G401.6 (cell line): Measurements from ENCODE around the gene CTCF.
"Not testable (repeated sequence)": the region's sequence is repeated elsewhere in the genome, so short reads cannot be mapped to it uniquely, and the experiment has no call there.

ENCODE experiments used
- FAIRE-seq: peaks from 2 replicates; lab custom pipeline; 2012; peaks lifted over from hg19 to GRCh38; lab: Jason Lieb, UNC

The CTCF gene

DNA sequence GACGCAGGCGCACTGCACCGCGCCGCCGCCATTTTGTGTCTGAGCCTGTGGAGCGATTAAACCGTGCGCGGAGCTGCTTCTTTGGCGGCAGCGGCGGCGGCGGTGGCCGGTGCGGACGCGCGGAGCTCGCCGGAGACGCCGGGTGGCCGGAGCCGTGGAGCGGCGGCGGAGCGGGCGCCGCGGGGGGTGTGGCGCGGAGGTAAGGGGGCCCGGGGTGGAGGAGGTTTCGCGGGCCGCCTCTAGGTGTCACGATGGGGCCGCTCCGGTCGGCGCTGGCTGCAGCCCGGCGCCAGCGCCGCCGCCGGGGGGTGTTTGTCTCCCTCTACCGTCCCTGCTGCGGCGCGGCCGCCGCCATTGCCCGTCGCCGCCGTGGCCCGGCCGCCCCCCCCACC, at the start of gene CTCF:
Gene CTCF, plus strand, starts transcription at position 1 of the 392 bp plus-strand sequence. CDS start 48,307 bp downstream, outside the sequence.
- no peak for FAIRE-seq

- FAIRE-seq, result not testable (repeated sequence)
These were observed 48.4 kb upstream of the CTCF start for GRCh38 chr16:67513892-67514291.

DNA sequence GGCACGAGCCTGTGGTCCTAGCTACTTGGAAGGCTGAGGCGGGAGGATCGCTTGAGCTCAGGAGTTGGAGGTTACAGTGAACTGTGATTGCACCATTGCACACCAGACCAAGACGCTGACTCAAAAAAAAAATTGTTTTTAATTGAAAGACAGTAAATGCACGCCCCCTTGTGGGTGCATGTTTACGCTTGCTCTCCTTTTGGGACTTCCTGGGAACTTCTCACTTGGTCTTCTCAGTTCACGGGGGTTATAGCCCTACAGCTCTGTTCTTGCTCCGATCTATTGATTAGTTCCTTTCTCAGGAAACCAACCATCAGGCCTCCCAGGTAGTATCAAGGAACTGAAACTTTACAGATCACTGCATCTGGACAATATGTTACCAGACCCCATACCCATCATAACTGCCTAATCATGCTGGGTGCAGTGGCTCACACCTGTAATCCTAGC, 47.9 kb upstream of the CTCF start:
- FAIRE-seq, result no peak

DNA sequence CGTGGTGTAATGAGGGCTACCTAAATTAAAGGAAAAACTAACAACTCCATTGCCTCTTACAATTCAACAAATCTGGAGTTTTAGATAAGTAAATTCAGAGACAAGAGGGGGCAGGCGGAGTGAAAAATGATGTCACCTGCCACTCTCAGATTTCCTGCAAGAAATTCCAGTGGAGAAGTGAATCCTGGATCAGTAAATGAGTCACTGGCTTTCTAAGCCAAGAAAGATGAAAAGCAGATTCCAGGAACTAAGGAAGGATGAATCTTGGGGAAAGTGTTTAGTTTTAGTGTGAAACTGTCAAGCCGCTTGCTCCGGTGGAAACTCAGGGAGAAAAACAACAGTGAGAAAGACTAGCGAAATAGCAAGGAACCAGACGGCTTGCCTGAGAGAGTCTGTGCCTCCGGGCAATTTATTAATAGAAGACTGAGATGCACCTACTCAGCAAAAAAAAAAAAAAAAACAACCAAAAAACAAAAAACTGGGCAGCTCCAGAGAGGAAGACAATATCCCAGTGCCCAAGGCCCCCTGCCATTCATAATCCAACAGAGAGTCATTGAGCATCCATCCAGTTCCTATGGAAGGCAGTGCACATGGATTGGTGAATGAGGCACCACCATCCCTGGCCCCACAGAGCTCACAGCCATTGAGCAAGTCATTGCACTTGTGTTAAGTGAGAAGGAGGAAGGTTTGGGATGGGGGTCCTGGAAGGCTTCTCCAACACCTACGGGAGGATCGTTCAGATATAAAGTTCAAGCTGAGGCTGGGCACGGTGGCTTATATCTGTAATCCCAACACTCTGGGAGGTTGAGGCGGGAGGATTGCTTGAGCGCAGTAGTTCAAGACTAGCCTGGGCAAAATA, 45.8 kb upstream of the CTCF start:
- FAIRE-seq, result no peak

GRCh38 chr16:67517155-67517445, 45.2 kb upstream of the CTCF start:
- no peak for FAIRE-seq

DNA sequence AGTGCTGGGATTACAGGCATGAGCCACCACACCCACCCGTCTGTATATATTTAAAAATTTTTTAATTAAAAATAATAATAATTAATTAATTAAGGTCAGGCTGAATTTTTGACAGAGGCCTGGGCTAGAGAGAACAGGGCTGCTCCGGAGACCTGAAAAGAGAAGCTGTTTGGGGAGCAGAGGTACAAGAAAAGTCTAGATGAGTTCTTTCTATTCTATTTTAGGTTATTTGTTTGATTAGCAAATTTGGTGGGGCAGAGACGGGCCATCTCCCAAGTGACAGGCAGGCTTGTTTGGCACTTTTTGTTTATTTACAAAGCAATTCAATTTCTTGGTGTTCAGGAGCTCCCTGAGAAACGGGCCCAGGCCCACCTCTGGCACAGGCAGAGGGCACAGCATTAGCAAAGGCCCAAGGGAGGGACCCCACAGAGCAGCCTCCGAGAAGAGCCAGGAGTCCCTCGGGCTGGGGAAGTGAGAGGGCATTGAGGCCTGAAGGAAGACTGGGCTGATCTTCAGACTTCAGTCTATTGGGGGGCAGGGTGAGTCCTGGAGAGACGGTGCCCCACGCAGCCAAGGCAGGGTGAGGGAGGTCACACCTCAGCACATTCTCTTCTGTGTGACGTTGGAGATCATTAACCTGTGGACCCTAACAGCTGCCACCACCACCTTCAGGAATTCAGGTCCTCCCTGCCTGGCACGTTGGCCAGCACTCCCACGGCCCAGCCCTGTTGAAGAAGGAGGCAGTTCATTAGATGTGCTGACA, 44.5 kb upstream of the CTCF start:
- FAIRE-seq, result no peak

DNA sequence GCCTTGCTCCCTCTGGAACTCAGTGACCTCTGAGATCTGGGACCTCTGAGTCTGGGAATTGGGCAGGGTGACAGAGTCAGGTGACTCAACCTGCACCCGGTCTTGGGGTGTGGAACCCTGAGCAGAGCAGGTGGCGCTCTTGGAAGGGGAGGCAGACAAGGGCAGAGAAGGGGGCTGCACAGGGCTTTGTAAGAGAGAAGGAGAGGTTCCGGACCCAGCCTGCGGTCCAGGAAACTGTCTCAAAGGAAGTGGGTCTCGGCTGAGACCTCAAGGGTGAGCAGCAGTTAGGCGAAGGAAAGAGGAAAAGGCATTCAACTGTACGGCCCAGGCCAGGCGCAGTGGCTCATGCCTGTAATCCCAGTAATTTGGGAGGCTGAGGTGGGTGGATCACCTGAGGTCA, 43.6 kb upstream of the CTCF start:
- FAIRE-seq, result no peak

- no peak for FAIRE-seq
These were observed 43.1 kb upstream of the CTCF start for GRCh38 chr16:67519242-67519641.

DNA sequence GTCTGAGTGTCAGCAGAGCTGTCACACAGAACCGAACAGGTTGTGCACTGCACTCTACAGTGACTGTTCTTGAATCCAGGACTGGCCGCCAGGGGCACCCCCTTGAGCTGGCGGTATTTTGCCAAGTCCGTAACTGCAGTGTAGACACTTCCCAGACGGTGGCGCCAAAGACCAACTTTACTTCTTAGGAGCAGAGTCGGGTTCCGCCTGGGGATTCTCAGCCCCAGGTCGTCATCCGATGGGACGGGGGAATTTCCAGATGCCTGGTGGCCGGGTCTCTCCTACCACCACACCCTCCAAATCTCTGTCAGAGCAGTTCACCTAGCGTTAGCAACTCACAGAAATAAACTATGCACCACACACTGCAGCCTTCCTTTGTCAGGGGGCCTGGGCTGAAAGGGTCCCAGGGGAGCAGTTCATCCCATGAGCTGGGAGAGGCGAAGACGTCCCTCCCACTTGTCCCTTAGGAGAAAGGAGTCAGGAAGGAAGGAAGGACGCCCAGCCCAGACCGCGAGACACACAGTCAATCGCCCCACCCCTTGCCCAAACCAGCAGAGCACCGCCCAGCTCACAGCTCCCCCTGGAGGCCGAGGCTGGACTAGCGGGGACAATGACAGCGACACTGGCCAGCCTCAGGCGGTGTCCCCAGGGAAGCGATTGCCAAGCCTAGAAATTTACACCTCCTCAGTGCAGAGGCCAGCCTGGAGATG, 41.1 kb upstream of the CTCF start:
- peak; percentile 79 for FAIRE-seq

- no peak for FAIRE-seq
These were observed 37.0 kb upstream of the CTCF start for GRCh38 chr16:67525176-67525860.

DNA sequence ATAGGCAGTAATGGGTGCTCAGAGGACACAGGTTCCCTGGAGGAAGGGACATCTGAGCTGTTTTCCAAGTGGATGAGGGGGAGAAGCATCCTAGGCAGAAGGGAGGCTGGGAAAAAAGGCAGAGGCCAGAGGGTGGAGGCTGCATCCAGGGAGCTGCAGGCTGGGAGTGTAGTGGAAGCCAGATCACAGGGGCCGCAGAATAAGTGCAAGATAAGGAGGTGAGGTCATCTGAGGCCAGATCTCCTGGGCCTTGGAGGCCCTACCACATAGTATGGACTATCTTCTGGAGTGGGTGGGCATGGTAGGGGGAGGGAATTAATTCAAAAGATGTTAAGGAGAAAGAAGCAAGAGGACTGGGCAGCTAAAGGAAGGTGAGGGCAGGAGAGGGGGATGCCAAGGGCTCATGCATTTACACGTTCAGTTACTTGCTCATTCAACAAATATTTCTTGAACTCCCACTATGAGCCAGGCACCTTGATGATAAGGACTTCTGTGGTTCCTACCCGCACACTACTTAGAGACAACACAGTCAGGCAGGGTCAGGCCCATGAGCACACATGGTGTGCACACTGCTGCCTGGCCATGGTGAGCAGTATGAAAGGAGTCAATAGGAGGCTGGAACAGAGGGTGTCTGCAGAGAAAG, 36.1 kb upstream of the CTCF start:
- no peak for FAIRE-seq

GRCh38 chr16:67528222-67528869, 34.0 kb upstream of the CTCF start, which contains the start of gene RIPOR1:
Gene RIPOR1 (plus strand): TSS chr16:67528829. CDS start chr16:67538447, 9,618 bp downstream.
- FAIRE-seq, result no peak

DNA sequence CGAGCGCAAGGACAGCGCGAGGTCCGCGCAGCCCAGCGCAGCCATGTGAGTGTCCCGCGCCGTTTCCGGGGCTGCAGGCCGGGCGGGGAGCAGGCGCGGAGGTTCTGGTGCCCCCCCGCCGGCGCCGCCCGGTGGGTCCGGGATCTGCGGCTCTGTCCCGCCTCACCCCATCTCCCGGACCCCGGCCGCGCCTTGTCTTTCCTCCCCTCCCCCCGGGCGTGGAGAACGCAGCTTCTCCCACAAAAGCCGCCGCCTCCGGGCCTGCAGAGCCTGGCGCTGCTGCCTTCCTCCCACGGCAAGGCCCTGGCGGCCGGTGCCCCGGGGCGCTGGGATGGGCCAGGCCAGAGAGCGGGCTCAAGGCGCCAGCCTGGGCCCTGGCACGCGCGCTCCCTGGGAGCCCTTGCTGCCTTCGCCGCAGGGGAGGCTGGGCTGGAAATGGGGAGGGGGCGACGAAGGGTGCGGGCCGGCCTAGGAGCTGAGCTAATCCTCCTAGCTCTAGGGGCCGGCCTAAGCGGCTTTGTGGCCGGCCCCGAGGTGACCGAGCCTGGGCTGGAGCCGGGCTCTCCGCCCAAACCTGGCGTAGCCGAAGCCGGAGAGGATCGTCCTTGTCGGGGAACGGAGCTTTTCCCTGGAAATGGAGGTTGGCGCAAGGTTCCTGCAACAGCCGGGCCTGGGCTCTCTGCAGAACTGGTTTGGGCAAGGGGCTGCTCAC, 33.3 kb upstream of the CTCF start:
- FAIRE-seq, result no peak

DNA sequence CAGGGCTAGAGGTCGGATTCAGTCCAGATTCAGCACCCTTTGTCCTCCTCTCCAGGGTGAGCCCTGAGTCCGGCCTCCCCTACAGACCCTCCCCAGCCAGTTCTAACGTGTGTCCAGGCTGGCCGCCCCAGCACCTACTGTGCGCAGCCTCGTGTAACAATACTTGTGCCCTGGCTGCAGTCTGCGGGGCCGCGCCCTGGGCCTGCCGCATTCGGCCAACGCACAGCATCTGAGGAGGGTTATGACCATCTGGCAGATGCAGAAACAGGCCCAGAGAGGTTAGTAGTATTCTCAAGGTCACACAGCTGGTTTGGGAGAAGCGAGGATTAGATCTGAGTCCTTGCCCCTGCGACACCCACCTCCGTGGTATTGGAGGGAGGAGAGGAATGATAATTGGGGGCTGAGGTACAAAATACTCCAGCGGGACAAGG, 32.7 kb upstream of the CTCF start:
- FAIRE-seq, result no peak

DNA sequence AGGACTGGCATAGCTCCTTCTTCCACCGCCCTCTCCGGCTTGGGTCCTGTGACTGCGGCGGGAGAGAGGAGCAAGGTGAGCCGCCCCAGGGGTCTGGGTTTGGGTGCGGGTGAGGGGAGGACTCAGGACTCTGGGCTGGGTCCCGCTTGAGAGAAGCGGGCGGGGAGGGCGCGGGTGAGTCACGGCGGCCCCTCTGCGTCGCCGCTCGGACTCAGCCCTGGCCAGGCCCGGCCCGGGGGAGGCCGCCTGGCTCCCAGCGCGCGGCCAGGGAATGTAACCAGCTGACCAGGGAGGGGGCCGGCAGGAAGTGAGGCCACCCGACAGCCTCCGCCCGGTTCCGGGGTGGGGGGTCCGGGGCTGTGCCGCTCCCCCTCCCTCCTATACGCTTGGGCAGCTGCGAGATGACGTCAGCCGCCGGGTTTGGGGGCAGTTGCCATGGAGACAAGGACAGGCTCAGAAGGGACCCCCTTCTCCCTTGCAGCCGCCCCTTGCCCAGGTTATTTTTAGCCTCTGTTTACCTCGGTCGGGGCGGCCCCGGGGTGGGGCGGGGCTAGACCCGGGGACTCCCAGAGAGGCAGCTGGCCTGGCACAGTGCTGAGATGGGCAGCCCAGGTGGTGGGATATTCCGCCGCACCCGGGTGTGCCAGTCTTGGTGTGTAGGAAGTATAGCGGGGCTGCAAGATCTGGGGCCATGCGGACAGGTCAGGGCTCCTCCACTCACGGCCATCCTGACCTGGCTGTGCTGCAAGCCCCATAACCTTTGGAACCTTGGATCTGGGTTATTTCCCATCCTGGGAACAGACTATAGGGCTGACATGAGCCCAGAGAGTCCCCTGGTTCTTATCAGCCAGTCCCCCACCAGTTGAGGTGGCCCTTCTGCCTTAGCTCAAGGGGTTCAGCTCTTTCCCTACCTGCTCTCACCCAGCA, 32.0 kb upstream of the CTCF start:
- no peak for FAIRE-seq

DNA sequence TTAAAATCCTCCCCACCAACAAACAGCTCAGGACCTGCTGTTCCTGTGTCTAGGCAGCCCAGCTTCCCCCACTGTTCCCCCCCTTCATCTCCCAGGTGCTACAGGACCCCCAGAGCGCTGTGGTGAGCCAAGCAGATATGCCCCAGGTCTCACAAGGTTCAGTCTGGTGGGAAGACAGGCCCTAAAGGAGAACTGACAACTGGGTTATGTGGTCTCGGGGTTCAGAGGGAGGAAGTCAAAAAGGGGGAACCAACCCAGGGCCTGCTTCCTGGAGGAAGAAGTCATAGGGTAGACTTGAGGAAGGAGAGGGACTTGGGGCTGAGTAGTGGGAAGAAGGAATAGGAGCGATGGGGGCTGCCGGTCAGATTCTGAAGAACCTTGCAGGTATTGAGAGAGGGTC, 31.1 kb upstream of the CTCF start:
- no peak for FAIRE-seq

DNA sequence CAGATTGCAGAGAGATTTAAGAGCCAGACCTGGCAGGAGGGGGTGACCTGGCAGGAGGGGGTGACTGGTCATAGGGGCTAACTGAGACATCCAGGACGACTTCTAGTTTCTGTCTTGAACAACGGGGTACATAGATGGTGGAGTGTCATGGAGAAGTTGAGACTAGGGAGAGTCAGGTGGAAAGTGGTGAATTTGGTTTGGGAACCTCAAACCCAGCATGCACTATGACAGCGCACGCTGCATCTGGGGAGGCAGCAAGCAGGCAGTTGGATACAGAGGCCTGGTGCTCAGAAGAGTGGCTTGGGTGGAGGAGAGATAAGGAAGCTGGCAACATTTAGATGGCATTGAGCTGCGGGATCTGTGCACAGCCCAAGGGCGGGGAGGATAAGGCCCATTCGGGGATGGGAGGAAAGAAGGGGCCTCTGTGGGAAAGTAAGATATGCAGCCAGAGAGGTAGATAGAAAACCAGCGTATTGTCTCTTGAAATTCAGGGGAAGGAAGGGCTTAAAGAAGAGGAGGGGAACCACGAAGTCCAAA, 29.2 kb upstream of the CTCF start:
- no peak for FAIRE-seq

- FAIRE-seq, result not testable (repeated sequence)
These were observed 28.3 kb upstream of the CTCF start for GRCh38 chr16:67533987-67534386.

DNA sequence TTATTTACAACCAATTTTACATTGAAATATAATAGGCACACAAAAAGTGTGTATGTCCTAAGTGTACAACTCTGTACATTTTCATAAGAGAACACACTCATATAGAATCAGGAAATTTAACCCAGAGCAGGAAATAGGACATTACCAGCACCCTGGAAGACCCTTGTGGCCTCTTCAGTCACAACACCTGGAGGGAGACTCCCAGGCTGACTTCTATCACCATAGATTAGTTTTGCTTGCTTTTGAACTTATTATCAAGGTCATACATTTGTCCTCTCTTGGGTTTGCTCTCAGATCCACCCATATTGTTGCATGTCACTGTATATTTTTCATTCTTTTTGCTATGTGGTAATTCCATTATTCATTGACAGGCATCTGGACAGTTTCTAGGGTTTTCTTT, 27.9 kb upstream of the CTCF start:
- no peak for FAIRE-seq
